ENCODE measurements around the gene SORCS2.
A peak's percentile ranks its signal among the peaks of the same experiment; 100 is the strongest.

Gene SORCS2

GRCh38 chr4:7187168-7187535 lies 5.2 kb upstream of the SORCS2 start:
- no peak for DNase-seq

- DNase-seq = no peak
These were observed 4.6 kb upstream of the SORCS2 start for GRCh38 chr4:7187691-7188090.

- DNase-seq = no peak
These were observed 3.3 kb upstream of the SORCS2 start for GRCh38 chr4:7189066-7189465.

GRCh38 chr4:7189475-7190277 lies 2.7 kb upstream of the SORCS2 start:
- no peak for DNase-seq

- DNase-seq = no peak
These were observed 2.1 kb upstream of the SORCS2 start for GRCh38 chr4:7190278-7190594.

GRCh38 chr4:7190691-7191545 lies 1.4 kb upstream of the SORCS2 start:
- no peak for DNase-seq

- no peak for DNase-seq
These were observed 639 bp upstream of the SORCS2 start for GRCh38 chr4:7191546-7192251.

GRCh38 chr4:7193030-7193958 lies 956 bp downstream of the SORCS2 start:
- DNase-seq = no peak

- peak; percentile 26 for DNase-seq
These were observed 2.2 kb downstream of the SORCS2 start for GRCh38 chr4:7194251-7195140.

GRCh38 chr4:7195141-7195515 lies 2.8 kb downstream of the SORCS2 start:
- no peak for DNase-seq

GRCh38 chr4:7195546-7196287 lies 3.4 kb downstream of the SORCS2 start:
- no peak for DNase-seq

GRCh38 chr4:7196288-7196651 lies 3.9 kb downstream of the SORCS2 start:
- DNase-seq = no peak

GRCh38 chr4:7196736-7197135 lies 4.4 kb downstream of the SORCS2 start:
- no peak for DNase-seq

GRCh38 chr4:7197910-7198309 lies 5.6 kb downstream of the SORCS2 start:
- no peak for DNase-seq

- DNase-seq = no peak
These were observed 6.2 kb downstream of the SORCS2 start for GRCh38 chr4:7198440-7199128.

- DNase-seq = no peak
These were observed 6.9 kb downstream of the SORCS2 start for GRCh38 chr4:7199129-7199725.

- DNase-seq = no peak
These were observed 7.6 kb downstream of the SORCS2 start for GRCh38 chr4:7199771-7200441.

GRCh38 chr4:7200801-7201200 lies 8.5 kb downstream of the SORCS2 start:
- DNase-seq = no peak
